HG02870 (cell line): ENCODE data around the gene OGFR.

Source experiments
- ATAC-seq: cut with Tn5 transposase; IDR thresholded peaks from one replicate; pipeline ENCODE4 v1.9.1; 2021; ENCODE audit warnings: mild to moderate bottlenecking, moderate library complexity; ENCODE audit not compliant: unreplicated experiment

The OGFR gene

GRCh38 chr20:62799459-62799858 is 5.2 kb upstream of the OGFR start:
- ATAC-seq: no peak

- no peak for ATAC-seq
Measured at GRCh38 chr20:62799873-62800272, 4.8 kb upstream of the OGFR start.

- ATAC-seq: no peak
Measured at GRCh38 chr20:62800314-62801259, 4.0 kb upstream of the OGFR start.

- ATAC-seq: no peak
Measured at GRCh38 chr20:62801284-62802010, 3.2 kb upstream of the OGFR start.

GRCh38 chr20:62802026-62802712 is 2.5 kb upstream of the OGFR start:
- ATAC-seq: no peak

- no peak for ATAC-seq
Measured at GRCh38 chr20:62804021-62804626, 511 bp upstream of the OGFR start.

GRCh38 chr20:62805155-62805710 is 598 bp downstream of the OGFR start:
- no peak for ATAC-seq

- ATAC-seq: no peak
Measured at GRCh38 chr20:62805711-62806382, 1.2 kb downstream of the OGFR start.

GRCh38 chr20:62806383-62807050 is 1.9 kb downstream of the OGFR start:
- ATAC-seq: no peak

- no peak for ATAC-seq
Measured at GRCh38 chr20:62807444-62808210, 3.0 kb downstream of the OGFR start.

- no peak for ATAC-seq
Measured at GRCh38 chr20:62808211-62808865, 3.7 kb downstream of the OGFR start.

- no peak for ATAC-seq
Measured at GRCh38 chr20:62809530-62810428, 5.1 kb downstream of the OGFR start.

- no peak for ATAC-seq
Measured at GRCh38 chr20:62811320-62811719, 6.7 kb downstream of the OGFR start.

- no peak for ATAC-seq
Measured at GRCh38 chr20:62811720-62812119, 7.1 kb downstream of the OGFR start.

GRCh38 chr20:62812181-62812906 is 7.7 kb downstream of the OGFR start:
- ATAC-seq: no peak

GRCh38 chr20:62812907-62813200 is 8.2 kb downstream of the OGFR start:
- ATAC-seq: no peak

GRCh38 chr20:62813588-62813987 is 9.0 kb downstream of the OGFR start:
- ATAC-seq: no peak
